GM19025 (cell line): ENCODE data around the gene SEC16A.

Experiments used
- ATAC-seq: cut with Tn5 transposase; IDR thresholded peaks from one replicate; pipeline ENCODE4 v1.9.1; 2021; ENCODE audit warnings: mild to moderate bottlenecking, low read depth, moderate library complexity; ENCODE audit not compliant: unreplicated experiment

Gene SEC16A

DNA sequence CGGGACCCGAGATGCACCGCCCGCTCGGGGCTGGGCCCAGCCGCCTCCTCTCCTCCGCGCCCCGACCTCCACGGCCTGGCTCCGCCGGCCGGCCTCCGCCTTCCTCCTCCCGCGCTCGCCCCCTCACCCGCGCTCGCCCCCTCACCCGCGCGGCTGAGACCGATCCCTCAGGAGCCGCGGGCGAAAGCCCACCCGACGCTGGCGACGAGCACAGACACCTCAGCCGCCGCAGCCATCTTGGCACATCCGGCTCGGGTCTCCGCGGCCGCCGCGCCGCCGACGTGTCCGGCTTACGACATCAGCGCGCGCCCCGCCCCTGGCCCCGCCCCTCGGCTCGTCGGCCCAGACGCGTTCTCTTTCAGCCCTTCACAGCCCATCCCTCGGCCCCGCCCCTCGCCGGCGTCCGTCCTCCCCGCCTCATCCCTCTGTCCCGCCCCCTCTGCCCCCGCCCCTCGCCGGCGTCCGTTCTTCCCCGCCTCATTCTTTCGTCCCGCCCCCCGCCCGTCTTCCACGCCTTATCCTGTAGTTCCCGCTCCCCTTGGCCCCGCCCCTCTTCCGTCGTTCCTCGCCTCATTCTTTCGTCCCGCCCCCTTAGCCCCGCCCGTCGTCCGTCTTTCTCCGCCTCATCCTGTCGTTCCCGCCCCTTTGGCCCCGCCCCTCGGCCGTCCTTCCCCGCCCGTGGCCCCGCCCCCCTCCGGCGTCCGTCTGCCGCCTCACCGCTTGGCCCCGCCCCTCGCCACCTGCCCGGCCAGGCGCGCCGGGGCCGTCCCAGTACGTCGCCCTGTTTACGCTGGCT is at the start of gene SEC16A:
Gene SEC16A (minus strand): TSS at position 248 of the 796 bp plus-strand sequence. CDS start 5,425 bp downstream, outside the sequence.
- ATAC-seq, result peak; percentile 49

DNA sequence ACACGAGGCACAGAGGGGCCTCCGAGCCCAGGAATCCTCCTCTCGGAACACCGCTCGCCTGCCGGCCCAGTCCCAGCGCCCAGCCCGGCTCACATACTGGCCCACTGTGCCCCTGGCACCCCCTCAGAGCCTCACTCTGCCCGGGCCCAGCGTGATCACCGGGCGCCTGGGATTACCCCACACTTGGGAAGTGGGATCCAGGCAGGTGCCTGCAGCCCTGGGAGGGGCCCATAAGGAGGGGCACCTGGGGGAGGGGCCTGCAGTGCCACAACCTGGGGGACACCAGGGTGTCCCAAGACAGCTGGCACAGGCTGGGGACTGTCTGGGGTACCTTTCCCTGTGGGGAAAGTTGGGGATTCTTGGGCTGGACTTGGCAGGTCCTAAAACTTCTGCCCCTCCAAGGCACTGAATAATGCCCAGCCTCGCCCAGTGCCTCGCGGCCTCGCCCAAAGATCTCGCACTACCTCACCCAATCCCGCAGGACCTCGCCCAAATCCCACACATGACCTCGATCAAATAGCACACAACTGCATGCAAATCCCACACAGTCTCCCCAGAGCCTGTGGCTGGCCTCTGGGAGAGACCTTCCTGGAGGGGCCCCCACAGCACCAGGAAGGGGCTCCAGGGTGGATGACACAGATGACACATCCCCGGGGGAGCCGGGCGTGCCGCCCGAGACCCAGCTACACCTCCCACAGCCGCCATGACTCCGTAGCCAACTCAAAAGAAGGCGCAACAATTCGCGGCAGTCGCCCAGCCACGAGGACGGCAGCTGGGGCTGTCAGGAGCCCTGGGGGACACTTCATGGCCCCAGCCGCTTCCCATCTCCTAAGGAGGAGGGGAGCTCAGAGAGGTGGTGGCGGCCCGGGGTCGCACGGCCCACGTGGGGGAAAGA is 49.3 kb upstream of the SEC16A start:
- ATAC-seq, result no peak

- no peak for ATAC-seq
These were observed 48.5 kb upstream of the SEC16A start for GRCh38 chr9:136531186-136531903.

DNA sequence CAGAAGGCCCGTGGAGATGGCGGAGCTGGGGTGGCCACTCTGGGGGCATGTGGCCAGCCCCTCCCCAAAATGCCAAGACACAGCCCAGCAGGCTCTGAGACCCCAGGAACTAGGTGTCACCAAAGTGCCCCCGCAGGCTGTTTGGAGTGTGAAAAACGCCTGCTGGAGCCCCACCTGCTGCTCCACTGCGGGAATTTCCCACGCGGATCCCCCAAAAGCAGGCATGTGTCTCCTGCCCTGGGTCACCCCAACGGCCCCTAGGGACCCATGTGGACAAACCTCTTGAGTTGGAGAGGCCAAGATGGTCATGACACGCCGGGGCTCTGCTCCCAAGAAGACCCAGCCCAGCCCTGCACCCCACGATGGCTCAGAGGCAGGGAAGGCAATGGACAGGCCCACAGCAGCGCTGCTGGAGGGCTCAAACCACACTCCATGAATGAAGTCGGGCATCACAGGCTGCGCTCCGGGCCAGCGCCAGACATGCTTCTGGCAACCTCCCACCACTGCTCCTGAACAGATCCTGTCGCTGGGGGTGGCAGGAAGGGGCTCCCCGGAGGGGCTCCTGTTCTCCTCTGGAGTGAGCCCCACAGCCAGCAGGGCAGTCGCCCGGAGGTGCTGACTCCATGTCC is 47.7 kb upstream of the SEC16A start:
- no peak for ATAC-seq

GRCh38 chr9:136529516-136530460 is 46.9 kb upstream of the SEC16A start:
- ATAC-seq, result no peak

GRCh38 chr9:136528716-136529341 is 46.0 kb upstream of the SEC16A start:
- no peak for ATAC-seq

- no peak for ATAC-seq
These were observed 45.2 kb upstream of the SEC16A start for GRCh38 chr9:136527721-136528710.

DNA sequence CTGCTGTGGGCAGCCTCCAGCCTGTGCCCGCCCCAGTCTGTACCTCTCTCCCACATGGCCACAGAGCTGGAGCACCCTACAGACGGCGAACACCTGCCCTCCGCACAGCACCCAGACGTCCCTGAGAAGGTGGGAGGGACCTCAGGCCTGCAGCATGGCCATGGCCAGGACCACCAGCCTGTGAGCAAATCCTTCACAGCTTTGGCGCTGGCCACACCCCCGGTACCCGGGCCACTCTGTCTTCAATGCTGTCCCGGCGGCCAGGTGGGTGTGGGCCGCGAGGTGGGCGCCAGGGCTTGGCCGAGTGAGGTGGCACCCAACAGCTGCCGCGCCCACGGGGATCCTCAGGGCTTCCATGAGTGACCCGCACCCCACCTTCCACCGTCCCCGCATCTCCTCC is 44.3 kb upstream of the SEC16A start:
- no peak for ATAC-seq

DNA sequence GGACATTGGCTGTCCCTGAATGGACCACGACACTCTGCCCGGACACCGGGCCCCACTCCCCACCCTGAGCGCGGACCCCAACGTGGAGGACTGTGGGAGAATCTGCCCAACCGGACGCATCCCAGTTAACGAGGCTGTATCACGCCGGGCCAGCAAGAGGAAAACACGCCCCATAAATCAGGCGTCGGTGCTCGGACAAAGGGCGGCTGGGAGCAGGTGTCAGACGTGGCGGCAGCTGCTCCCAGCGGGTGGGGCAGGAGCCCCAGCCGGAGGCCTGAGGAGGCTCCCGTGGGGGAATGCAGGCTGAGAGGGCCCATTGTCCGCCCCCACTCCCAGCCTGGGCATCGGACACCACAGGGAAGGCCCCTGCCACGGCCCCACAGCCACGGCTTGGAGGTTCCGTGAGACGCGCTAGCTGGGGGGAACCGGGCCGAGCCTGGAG is 43.8 kb upstream of the SEC16A start:
- no peak for ATAC-seq

GRCh38 chr9:136525841-136526499 is 43.1 kb upstream of the SEC16A start:
- ATAC-seq, result no peak

- no peak for ATAC-seq
These were observed 42.4 kb upstream of the SEC16A start for GRCh38 chr9:136525207-136525606.

DNA sequence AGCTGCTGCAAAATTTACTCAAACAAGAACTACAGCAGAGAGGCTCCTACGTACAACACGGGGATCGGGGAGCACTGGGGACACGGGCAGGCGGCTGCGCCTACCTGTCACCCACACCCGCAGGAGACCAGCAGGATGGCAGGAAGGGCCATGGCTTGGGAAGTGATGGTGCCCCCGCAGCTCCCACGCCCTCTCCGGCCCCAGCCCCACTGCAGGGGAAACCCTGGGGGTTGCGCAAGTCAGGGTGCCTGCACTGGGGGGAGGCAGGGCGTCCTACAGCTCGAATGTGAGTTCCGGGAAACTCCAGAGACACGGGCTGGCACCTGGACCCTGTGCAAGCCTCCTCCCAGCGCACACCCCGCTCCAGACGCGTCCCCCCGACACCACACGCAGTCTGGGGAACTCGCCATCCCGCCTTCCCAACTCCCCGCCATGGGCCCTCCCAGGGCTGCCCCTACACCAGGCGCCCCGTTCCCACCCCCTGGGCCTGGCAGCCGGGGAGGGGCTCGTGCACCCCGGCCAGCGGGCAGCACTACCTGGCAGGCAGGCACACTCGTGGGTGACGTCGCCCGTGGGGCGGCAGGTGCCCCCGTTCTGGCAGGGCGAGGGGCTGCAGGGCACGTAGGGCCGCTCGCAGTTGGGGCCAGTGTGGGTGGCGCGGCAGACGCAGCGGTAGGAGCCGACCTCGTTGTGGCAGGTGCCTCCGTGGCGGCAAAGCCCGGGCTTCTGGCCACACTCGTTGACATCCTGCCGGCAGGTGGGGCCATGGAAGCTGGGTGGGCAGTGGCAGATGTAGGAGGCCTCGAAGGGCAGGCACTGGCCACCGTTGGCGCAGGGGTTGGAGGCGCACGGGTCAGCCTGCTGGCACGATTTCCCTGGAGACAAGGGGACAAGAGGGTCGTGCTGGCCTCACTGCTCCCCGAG is 39.7 kb upstream of the SEC16A start:
- no peak for ATAC-seq

- no peak for ATAC-seq
These were observed 38.7 kb upstream of the SEC16A start for GRCh38 chr9:136521537-136521936.

GRCh38 chr9:136520053-136520540 is 37.3 kb upstream of the SEC16A start:
- no peak for ATAC-seq

DNA sequence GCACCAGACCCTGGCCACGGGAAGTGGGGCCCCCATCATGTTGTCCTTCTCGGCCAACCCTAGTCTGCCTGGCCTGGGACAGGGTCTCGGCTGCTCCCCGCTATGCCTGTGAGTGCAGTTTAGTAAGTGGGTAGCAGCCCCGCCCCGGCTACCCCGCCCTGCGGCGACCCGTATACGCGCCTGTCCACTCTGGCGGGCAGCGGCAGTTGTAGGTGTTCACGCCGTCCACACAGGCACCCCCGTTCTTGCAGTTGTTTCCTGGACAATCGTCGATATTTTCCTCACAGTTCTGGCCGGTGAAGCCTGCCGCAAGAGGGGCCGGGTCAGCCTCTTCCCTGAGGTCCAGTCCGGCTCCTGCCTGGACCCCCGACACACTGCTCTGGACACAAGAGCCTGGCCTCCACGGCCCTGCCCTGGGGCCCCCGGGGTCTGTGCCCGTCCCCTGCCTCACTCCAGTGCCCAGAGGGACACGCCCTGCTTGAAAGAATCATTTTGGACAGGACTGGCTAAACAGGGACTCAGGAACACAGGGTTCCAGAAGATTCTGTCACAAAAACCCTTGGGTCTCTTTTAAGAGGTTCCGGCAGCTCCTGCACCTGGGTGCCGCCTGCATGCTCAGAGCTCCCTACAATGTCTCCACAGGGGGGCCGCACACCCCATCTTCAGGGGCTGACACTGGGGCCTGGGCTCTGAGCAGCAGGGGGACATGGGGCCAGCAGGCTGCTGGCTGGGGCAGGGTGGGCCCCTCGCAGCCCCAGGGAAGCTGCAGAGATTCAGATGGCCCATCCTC is 36.6 kb upstream of the SEC16A start:
- no peak for ATAC-seq
